UCSD-AML1 (cell line): Measurements from ENCODE around the gene NTSR1.

ENCODE experiments used
- DNase-seq: peaks from one replicate; lab custom pipeline; 2025; ENCODE audit not compliant: unreplicated experiment; lab: John Stamatoyannopoulos, UW

The NTSR1 gene

DNA sequence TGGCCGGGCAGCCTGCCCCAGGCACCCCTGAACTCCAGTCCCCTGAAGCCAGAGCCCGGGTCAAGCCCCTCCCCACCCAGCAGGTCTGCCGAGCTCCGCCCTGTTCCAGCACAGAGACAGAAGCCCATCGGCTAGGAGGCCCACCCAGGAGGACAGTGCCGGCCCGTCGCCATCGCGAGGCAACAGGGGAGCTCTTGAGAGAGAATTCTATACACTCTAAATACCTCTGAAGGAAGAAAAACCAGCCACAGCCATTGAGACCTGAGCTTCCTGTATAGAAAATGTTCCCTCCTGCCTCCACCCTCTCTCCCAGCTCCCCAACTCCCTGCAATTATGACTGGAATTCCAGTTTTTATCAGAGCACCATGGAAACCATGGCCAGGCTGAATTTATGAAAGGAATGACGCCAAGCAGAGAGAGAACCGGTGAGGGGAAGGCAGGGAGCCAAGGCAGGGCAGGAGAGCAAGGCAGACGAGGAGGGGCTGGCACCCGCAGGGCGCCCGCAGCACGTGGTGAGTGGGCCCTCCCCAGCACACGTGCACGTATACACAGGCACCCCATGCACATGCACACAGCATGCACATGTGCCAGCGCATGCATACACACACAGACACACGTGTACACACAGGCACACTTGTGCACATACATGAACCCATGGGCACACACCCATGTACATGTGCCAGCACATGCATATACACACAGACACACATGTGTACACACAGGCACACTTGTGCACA is 60.1 kb downstream of the NTSR1 start:
- DNase-seq: no peak

DNA sequence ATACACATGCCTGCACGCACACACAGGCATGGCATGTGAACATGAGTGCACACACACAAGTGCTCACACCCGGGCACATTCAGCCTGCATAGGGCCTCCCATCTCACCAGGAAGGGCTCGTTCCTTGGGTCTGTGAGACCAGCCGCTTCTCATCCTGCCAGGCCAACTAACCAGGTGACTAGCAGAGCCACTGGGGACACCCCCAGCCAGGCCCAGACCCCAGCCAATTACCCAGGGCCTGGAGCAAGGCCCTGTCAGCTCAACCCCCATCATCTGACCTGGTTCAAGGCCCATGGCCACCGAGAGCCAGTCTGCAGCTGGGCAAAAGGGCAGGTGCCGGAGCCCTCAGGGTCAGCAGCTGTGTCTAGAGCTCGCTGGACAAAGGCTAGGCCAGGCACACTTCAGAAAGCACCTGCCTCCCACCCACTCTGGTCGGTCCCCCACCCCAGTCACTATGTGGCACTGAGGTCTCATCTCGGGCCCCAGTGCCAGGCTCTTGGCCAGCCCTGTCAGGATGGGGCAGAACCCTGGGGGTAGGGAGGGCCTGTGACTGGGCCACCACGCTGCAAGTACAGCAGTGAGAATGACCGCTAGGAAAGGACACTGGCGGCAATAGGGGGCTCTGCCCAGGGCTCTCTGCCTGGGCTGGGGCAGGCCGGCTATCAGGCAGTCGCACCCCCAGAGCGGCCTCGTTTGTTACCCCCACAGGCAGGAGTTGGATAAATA is 60.9 kb downstream of the NTSR1 start:
- no peak for DNase-seq

DNA sequence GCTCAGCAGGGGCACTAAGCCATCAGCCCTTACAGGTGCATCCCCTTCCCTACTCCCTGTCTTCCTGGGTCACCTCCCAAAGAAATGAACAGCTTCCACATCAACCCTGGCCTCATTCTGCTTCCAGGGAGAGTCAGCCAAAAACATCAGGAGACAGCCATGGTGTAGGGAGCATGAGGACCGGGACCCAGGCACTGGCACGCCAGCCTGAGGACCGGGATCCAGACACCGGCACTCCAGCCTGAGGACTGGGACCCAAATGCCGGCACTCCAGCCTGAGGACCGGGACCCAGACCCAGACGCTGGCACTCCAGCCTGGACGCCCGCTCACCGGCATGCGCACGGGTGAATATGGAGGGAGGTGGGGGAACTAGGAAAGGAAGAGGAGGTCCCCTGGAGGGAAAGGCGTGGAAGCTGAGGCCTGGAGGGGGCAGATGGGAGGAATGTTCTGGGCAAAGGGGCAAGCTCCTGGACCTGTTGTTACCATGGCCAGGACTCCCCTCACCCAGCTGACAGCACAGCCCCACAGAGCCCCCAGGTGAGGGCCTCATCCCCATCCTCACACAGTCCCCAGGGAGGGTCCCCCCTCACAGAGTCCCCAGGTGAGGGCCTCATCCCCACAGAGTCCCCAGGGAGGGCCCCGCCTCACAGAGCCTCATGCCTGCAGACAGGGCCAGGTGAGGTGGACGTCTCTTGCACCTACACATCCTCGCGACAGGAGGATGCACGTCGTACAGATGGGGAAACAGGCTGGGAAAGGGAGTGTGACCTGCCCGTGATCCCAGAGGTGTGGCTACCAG is 61.7 kb downstream of the NTSR1 start:
- DNase-seq: no peak

DNA sequence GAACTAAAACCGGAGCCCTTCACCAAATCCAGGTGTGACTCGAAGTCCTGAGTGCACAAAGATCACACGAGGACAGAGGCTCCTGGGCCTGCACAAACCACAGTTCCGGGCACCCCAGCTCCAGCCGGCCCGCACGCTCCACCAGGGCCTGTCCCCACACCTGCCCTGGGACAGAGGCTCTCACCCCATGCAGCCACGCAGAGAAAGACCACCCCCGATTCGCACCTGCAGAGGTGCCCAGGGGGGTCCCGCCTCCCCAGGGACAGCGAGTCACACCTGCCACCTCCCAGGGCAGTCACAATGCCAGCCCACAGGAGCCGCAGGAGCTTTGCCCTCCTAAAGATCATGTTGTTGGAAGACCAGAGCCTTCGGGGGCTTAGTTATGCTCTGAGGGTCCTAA is 62.3 kb downstream of the NTSR1 start:
- DNase-seq: no peak

DNA sequence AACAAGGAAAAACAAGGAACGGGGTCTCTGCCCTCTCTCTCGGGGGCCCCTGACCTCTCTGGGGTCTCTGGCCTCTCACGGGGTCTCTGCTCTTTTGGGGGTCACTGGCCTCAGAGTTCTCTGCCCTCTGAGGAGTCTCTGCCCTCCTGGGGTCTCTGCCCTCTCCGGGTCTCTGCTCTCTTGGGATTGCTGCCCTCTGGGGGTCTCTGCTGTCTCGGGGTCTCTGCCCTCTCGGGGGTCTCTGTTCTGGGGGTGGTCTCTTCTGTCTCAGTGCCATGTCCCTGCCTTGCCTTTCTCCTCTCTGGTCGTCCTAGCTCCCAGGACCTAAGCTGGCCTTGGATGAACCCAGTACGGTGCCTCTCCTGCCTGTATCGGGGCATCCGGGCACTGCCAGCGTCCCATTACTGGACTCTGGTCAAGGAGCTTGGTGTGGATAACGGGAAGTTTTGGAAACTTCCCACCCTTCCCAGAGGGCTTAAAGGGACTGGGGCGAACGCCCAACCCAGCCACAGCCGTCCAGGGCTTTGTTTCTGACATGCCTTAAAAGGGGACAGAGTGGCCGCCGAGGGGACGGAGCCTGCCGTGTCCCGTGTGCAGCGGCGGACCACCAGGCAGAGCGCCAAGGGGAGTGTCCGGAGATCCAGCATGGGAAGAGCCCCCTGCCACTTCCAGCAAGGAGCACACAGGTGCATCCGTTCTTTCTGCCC is 62.9 kb downstream of the NTSR1 start:
- no peak for DNase-seq

DNA sequence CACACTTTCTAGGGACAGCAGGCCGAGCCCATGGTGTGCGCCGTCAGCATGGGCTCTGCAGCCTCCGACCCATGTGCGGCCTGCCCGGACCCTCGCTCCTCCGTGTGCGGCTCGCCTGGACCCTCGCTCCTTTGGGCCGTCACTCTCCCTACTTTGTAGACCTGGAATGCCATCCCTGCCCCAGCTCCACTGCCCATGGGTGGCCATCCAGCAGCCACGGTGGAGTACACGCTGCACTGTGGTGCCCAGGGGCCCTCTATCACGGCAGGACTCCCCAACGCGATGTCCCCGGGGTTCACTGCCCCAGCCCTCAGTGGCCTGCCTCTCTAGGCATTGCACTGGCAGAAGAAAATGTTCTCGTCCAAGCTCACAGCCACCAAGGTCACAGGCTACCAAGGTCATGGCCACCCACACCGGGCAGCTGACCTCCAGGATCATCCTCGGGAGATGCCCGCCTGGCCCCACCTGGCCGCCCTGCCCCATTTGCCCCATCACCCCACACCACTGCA is 63.5 kb downstream of the NTSR1 start:
- DNase-seq: no peak

DNA sequence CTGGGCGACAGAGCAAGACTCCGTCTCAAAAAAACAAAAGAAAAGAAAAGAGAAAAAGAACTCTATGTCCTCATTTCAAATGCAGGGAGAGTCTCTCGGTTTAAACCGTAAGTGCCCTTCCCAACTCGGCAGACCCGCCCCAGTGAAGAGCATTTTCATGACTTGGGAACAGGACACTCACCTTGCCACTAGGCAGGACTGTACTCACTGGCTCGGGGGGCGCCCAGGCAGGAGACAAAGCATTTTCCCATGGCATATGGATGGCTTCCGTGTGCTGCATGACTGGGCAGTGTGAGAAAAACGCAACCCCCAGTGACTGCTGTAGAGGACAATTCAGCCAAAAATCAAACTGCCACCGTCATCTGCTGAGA is 64.0 kb downstream of the NTSR1 start:
- no peak for DNase-seq

DNA sequence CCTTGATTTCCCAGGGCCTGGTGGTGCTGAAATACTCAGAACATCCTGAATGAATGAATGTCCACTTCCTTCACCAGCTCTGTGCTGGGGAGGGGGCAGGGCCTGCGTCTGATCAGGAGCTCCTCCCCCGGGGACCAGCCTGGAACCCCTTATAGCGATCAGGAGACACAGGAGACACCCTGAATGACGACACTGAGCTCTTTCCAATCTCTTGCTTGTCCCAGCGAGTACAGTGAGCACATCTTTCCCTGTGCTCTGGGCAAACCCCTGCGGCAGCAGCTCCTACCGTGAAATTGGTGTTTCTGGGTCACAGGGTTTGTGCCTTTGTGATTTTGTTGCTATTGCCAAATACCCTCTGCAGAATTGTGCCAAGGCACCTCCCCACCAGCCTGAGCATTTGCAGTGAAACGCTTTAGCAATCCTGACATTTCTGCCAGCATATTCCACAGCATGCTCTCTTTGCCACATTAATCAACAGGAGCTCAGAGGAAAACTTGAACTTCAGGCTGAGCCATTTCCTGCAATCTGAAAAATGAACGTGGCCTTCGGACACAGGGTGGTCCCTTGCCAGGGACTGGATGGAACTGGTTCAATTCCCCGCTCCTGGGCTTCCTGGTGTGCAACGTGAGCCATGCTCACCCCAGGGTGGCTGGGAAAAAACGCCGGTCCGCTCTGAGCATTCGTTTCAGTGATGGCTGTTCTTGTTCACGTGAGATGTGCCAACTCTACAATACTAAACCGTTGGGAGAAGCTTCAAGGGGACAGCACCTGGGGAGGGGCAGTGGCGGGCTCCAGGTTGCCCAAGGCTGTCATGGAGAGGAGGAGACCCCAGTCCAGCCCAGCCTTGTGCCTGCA is 64.6 kb downstream of the NTSR1 start:
- DNase-seq: no peak

DNA sequence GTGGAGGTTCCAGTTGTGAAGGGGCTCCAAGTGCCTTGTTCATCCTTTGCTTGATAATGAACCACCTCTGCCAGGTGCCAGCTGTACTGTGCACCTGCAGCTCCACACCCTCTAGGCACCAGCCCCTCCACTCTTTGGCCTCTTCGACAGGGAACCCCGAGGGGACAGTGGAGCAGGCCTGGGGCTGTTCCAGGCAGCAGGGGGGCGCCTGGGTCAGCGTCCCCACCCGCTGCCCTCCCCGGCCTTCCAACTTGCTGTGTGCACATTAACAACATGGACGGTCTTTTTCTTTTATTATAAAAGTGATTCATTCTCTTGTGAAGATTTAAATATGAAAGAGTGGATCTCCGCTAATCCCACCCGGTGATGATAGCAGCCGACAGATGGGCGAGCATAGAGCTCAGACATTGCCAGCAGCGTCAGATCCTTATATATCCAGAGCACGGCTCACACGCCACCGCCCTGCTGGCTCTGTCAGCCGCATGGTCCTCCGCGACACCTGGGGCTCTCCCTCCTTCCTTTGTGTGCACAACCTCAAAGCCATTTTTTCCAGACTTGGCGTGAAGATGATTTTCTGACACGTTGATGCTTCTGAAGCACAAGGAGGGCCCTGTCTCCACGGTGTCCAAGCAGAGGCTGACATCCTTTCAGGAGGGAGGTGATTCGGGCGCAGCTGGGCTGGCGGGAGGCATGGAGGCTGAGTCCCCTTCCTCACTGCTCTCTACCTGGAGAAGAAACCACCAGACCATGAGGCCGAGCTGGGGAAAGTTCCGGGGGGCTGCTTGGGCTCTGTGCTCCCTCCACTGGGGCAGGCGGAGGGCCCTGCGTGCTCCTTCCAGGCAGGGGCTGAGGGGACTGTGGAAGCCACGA is 65.4 kb downstream of the NTSR1 start:
- DNase-seq: no peak

DNA sequence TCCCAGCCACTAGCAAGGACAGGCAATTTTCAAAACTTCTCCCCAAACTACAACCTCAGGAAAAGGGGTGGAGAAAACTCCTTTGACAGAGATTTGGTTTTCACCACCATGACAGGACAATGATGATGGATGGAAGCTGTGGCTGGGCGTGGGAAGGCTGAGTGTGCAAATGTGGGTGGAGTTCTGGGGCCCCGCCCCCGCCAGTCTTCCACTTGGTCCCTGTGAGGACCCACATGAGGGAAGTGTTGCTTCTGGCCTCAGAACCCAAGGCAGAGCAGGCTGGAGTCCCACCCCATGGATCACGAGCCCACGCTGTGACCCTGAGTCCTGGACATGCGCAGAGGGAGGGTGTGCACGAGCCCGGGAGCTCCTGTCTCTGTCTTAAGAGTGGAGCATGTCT is 66.1 kb downstream of the NTSR1 start:
- peak; percentile 71 for DNase-seq

DNA sequence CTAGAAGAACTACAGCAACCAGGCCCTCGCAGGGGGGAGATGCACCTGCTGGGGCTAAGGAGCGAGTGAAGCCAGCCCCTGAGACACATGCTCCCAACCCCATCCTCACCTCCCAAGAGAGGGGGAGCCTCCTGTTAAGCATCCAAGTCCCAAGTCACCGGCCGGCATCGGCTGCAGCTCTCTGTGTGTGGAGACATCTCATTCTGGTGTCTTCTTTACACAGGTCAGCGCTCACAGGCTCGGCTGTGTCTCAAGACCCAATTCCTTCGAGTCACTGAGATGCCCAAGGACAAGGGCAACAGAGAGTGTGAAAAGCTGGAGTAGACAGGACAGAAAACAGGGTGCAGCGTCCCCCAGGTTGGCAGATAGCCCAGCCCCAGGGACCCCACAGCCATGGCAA is 66.6 kb downstream of the NTSR1 start:
- DNase-seq: no peak

DNA sequence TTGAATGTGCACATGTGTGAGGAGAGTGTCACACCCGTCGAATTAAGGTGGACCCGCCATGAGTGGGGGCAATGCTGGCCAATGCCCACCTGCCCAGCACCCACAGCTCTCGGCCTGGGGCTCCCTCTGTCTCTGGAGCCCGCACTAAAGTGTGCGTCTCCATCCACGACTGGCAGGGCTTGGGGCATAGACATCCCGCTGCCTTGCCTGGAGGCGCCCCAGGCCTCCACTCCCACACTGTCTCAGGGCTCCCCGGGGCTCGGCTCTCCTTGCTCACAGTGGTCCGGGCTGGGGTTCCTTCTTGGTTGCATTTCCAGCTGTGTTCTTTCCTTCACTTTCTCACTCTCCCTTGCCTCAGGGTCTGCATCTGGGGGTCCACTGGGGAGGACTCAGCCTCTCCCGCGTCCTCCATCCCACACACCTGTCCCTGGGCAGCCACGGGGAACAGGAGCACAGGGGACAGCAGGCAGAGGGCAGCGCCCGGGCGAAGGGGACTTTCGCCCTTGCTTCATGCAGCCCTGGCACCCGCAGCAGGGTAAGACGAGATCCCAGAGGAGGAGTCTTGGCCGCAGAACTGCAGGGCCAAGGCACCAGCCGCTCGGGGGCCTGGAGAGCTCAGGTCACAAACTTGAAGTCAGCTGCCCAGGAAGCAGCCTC is 67.5 kb downstream of the NTSR1 start:
- DNase-seq: no peak

DNA sequence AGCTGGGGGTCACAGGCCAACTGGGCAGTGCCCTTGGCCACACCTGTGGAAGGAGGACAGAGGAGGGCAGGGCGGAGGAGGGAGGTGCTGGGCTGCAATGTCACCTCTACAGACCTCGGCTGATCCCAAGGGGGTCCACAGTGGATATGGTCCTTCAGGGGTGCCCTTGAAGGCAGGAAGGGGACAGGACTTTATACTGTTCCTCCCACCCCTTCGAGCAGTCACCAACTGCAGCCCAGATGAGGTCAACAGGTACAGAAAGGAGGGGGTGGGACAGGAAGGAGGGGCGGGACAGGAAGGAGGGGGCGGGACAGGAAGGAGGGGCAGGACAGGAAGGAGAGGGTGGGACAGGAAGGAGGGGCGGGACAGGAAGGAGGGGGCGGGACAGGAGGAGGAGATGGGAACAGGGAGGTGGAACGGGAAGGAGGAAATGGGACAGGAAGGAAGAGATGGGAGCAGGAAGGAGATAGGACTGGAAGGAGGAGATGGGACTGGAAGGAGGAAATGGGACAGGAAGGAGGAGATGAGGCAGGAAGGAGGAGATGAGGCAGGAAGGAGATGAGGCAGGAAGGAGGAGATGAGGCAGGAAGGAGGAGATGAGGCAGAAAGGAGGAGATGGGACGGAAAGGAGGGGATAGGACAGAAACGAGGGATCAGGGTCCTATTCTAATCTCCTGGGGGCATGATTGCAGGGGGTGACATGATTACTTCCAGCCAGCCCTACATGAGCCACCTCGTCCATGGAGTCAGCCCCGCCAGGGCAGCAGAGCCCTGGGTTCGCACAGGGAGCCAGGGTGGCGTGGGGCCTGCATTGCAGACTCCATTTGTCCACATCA is 68.3 kb downstream of the NTSR1 start:
- peak; percentile 54 for DNase-seq

DNA sequence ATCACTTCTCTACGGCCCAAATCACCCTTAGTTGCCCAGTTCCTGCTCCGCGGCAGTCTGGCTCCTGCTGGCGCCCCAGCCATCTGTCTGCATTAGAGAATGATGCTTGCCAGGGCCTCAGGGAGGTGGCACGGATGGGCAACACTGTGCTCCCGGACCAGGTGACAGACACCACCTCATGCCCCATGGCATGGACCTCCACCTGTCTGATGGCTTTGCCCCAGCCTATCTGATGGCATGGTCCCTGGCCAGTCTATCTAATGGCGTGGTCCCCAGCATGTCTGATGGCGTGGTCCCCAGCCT is 68.8 kb downstream of the NTSR1 start:
- no peak for DNase-seq

DNA sequence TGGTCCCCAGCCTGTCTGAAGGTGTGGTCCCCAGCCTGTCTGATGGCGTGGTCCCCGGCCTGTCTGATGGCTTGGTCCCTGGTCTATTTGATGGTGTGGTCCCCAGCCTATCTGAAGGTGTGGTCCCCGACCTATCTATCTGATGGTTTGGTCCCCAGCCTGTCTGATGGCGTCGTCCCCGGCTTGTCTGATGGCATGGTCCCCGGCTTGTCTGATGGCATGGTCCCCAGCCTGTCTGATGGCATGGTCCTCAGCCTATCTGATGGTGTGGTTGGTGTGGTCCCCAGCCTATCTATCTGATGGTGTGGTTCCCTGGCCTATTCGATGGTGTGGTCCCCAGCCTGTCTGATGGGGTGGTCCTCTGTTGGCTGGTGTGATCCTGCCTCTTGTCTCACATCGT is 69.4 kb downstream of the NTSR1 start:
- no peak for DNase-seq

DNA sequence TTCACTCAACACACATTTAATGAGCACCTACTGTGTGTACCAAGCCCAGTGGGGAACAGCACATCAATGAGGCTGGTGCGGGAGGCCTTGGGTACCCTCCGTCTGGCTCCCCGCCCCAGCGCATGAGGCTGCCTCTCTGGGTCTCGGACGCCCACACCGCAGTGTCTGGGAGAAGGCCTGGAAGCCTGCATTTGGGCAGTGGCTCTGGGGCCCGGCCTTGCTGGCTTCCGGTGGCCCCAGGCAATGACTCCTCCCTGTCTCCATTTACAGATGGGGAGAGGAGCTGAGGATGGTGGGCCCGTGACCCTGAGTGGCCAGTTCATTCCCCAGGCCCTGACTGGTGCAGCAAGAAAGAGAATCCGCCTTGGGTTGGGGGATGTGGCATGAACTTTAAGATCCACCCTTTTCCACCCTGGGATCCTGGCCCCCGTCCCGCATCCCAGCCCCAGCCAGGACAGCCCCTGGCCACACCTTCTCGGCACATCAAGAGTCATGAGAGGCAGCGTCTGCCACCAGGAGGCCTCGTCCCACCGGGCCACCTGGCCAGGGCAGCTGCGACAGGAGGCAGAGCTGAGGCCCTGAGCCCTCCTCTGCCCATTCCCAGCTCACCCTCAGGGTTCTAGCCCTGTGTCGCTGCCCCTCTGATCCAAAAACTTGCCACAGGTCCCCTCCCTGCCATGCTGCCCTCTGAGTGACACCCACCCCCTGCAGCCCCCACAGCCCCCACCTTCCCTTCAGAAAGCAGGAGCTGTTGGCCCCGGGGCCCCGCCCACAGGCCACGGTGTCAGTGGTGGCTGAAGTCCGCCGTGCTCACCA is 70.2 kb downstream of the NTSR1 start:
- no peak for DNase-seq

DNA sequence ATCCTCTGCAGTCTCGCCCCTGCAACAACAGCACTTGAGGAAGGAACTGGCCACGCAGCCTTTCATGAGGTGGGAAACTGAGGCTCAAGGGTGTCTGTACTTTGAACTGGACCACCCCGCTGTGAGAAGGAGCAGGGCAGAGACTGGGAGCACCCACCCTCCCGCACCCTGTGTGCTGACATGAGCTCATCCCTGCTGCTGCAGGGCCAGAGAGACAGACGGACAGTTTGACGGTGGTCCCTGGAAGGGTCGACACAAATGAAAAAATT is 70.7 kb downstream of the NTSR1 start:
- DNase-seq: no peak

DNA sequence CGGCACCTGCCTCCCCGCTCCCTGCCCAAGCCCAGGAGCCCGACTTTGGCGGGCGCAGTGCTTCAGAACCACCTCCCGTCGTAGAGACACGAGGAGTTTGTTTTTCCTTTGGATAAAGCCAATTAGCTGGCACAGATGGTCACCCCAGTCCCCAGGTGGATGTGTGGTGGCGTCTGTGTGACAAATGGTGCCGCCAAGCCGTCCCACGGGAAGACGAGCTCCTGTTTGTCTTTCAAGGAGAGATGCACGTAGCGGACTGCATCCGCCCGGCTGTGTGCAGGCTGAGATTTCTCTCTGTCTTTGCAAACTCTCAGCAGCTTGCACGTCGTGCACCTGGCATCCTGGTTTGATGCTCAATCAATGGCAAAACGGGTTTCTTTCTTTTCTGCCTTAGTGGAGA is 71.6 kb downstream of the NTSR1 start:
- DNase-seq: no peak
